MCF 10A (cell line): ENCODE results near the gene CTBP1. TPM values are rescaled to one million over a fixed set of nuclear protein-coding genes. Genes with fewer than 3 reads are reported as not detected.

ENCODE experiments used
- BruUV-seq: library from RNA; stranded (reverse); fragments of 400-500 nt; replicated peaks from 2 replicates; lab custom pipeline; 2021; lab: Mats Ljungman, UMichigan
- CTCF ChIA-PET: fragments of 300-600 bp; sonication (Branson Sonifier 250); formaldehyde crosslinking; extraction: SDS; loops from one replicate; lab custom pipeline; 2021; ENCODE audit warnings: antibody characterized with exemption, inconsistent platforms; lab: Yijun Ruan, JAX
- POLR2A ChIA-PET: fragments of 300-600, 350-650 bp; sonication (Branson Sonifier 250); formaldehyde crosslinking; extraction: SDS; loops from one replicate; lab custom pipeline; 2020; ENCODE audit warnings: antibody characterized with exemption, inconsistent platforms; lab: Yijun Ruan, JAX
- DNase-seq: peaks from one replicate; pipeline ENCODE4 v3.0.0-alpha.2; 2018; ENCODE audit not compliant: unreplicated experiment
- H3K27ac Mint-ChIP-seq: one replicate; pipeline ENCODE4 v1.8.0; 2022; ENCODE audit warnings: mild to moderate bottlenecking, low read depth, mixed read lengths; ENCODE audit not compliant: unreplicated experiment
- H3K27me3 Mint-ChIP-seq: one replicate; pipeline ENCODE4 v1.8.0; 2022; ENCODE audit warnings: mixed read lengths; ENCODE audit not compliant: insufficient read depth, unreplicated experiment
- H3K36me3 Mint-ChIP-seq: one replicate; pipeline ENCODE4 v1.8.0; 2022; ENCODE audit warnings: mild to moderate bottlenecking, moderate library complexity, mixed read lengths; ENCODE audit not compliant: insufficient read depth, unreplicated experiment
- H3K4me1 Mint-ChIP-seq: one replicate; pipeline ENCODE4 v1.8.0; 2022; ENCODE audit warnings: mixed read lengths; ENCODE audit not compliant: insufficient read depth, unreplicated experiment
- H3K4me3 Mint-ChIP-seq: one replicate; pipeline ENCODE4 v1.8.0; 2022; ENCODE audit warnings: mild to moderate bottlenecking, moderate library complexity, mixed read lengths; ENCODE audit not compliant: unreplicated experiment
- H3K9me3 Mint-ChIP-seq: one replicate; pipeline ENCODE4 v1.8.0; 2022; ENCODE audit warnings: mixed read lengths; ENCODE audit not compliant: unreplicated experiment
- intact Hi-C: fragments of 100-400 bp; cut with micrococcal nuclease; formaldehyde crosslinking; loops from 2 replicates; pipeline ENCODE4 v1.14.1; 2022
- total RNA-seq: library from RNA; stranded (reverse); gene quantifications from 2 replicates; pipeline ENCODE4 v1.2.3, GENCODE V29; 2022
- TF ChIP-seq, protein P1 (sequence below): fragments of 200-600 bp; IDR thresholded peaks from one replicate; pipeline ENCODE4 v1.8.0; 2022; ENCODE audit warnings: antibody characterized with exemption, mild to moderate bottlenecking; ENCODE audit not compliant: unreplicated experiment

The CTBP1 gene
- total RNA-seq, 1 experiment from 2014 or later = 152 TPM

- ChIA-PET CTCF (interaction anchor here (1.3 kb wide), 1 partner anchor 18 kb away, joined by 3 read pairs; no protein-coding TSS in a partner anchor), POLR2A (interaction anchor here (0.6 to 2.4 kb wide), 2 partner anchors 8 to 1549 kb away, joined by 3 to 15 read pairs; no protein-coding TSS in a partner anchor)
- intact Hi-C loops = no loop called here
- Mint-ChIP-seq H3K9me3 (peaks cover 11% of the 10 kb centered on the region), H3K27ac (no peak overlapping the region), H3K4me1 (no peaks in the 10 kb centered on the region), H3K27me3 (no peaks in the 10 kb centered on the region), H3K4me3 (no peak overlapping the region), H3K36me3 (no peaks in the 10 kb centered on the region)
- DNase-seq = no peak
- BruUV-seq = no TSS peak
- TF ChIP-seq, protein P1, sequence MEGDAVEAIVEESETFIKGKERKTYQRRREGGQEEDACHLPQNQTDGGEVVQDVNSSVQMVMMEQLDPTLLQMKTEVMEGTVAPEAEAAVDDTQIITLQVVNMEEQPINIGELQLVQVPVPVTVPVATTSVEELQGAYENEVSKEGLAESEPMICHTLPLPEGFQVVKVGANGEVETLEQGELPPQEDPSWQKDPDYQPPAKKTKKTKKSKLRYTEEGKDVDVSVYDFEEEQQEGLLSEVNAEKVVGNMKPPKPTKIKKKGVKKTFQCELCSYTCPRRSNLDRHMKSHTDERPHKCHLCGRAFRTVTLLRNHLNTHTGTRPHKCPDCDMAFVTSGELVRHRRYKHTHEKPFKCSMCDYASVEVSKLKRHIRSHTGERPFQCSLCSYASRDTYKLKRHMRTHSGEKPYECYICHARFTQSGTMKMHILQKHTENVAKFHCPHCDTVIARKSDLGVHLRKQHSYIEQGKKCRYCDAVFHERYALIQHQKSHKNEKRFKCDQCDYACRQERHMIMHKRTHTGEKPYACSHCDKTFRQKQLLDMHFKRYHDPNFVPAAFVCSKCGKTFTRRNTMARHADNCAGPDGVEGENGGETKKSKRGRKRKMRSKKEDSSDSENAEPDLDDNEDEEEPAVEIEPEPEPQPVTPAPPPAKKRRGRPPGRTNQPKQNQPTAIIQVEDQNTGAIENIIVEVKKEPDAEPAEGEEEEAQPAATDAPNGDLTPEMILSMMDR = no peak
These were observed 64.8 kb downstream of the CTBP1 start for GRCh38 chr4:1183985-1184773.

DNA sequence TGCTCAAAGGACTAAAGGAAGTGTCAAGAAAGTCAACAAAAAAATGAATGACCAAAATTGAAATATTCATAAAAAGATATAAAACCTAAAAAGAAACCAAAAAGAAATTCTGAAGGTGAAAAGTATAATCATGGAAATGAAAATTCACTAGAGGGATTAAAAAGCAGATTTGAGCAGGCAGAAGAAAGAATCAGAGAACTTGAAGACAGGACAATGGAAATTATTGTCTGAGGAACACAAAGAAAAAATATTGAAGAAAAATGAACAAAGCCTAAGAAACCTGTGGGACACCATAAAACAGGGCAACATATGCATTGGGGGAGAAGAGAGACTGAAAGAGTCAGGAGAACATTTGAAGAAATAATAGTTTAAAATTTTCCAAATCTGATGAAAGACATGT, 66.6 kb downstream of the CTBP1 start:
- Mint-ChIP-seq H3K36me3 (no peaks in the 10 kb centered on the region), H3K9me3 (peaks cover 11% of the 10 kb centered on the region), H3K27me3 (no peaks in the 10 kb centered on the region), H3K27ac (no peak overlapping the region), H3K4me3 (no peak overlapping the region), H3K4me1 (peaks cover 10% of the 10 kb centered on the region)
- no TSS peak for BruUV-seq
- ChIA-PET POLR2A (interaction anchor here (2.4 kb wide), 1 partner anchor 10 kb away, joined by 15 read pairs; no protein-coding TSS in a partner anchor), CTCF (no interaction called here)
- TF ChIP-seq, protein P1 = no peak
- intact Hi-C loops = no loop called here
- DNase-seq = no peak

GRCh38 chr4:1180663-1181062, 68.3 kb downstream of the CTBP1 start:
- H3K27me3 Mint-ChIP-seq = no peaks in the 10 kb centered on the region
- CTCF ChIA-PET = interaction anchor here (0.8 kb wide), 1 partner anchor 11 kb away, joined by 3 read pairs; no protein-coding TSS in a partner anchor
- H3K4me1 Mint-ChIP-seq = peaks cover 20% of the 10 kb centered on the region
- no peak overlapping the region for H3K27ac Mint-ChIP-seq
- BruUV-seq = no TSS peak
- no peak for DNase-seq
- intact Hi-C loops = no loop called here
- POLR2A ChIA-PET = interaction anchor here (0.6 to 1.0 kb wide), 2 partner anchors 8 to 67 kb away, joined by 3 read pairs; no protein-coding TSS in a partner anchor
- H3K9me3 Mint-ChIP-seq = peaks cover 11% of the 10 kb centered on the region
- H3K36me3 Mint-ChIP-seq = no peaks in the 10 kb centered on the region
- no peak overlapping the region for H3K4me3 Mint-ChIP-seq
- TF ChIP-seq, protein P1 = no peak

GRCh38 chr4:1179976-1180375, 69.0 kb downstream of the CTBP1 start:
- peaks cover 20% of the 10 kb centered on the region for H3K4me1 Mint-ChIP-seq
- no TSS peak for BruUV-seq
- intact Hi-C loops = no loop called here
- ChIA-PET CTCF (interaction anchor here (0.6 to 0.9 kb wide), 3 partner anchors 11 to 413 kb away, joined by 3 to 6 read pairs (median 3); no protein-coding TSS in a partner anchor), POLR2A (interaction anchor here (0.6 to 1.0 kb wide), 4 partner anchors 8 to 67 kb away, joined by 3 to 4 read pairs (median 3); no protein-coding TSS in a partner anchor)
- no peak overlapping the region for H3K27ac Mint-ChIP-seq
- no peak for DNase-seq
- H3K36me3 Mint-ChIP-seq = no peaks in the 10 kb centered on the region
- H3K27me3 Mint-ChIP-seq = no peaks in the 10 kb centered on the region
- TF ChIP-seq, protein P1 = no peak
- peaks cover 11% of the 10 kb centered on the region for H3K9me3 Mint-ChIP-seq
- H3K4me3 Mint-ChIP-seq = no peak overlapping the region
